ENCODE results near the gene FBXO17.
A peak's percentile ranks its signal among the peaks of the same experiment; 100 is the strongest.
"Not testable (repeated sequence)": the region's sequence is repeated elsewhere in the genome, so short reads cannot be mapped to it uniquely, and the experiment has no call there.

Gene FBXO17

GRCh38 chr19:38975214-38975860 is at the start of gene FBXO17:
FBXO17 (minus strand) TSS chr19:38975742; CDS start chr19:38950319, 25,423 bp downstream.
- DNase-seq (ENCODE audit: low spot score): peak; percentile 68

GRCh38 chr19:39024875-39025641 is 49.5 kb upstream of the FBXO17 start:
- DNase-seq (ENCODE audit: low spot score): no peak

DNA sequence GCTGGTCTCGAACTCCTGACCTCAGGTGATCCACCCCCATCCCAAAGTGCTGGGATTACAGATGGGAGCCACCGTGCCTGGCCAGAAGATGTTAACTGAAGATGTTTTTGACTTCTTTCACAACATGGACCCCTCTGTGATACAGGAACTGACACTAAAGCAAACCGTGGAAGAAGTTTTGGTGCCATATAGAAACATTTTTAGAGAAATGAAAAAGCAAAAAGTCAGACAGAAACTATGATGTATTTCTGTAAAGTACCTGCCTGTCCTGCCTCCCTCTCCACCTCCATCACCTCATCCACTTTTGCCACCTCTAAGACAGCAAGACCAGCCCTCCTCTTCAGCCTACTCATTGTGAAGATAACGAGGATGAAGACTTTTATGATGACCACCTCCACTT is 45.5 kb upstream of the FBXO17 start:
- no peak for DNase-seq (ENCODE audit: low spot score)

- DNase-seq (ENCODE audit: low spot score): no peak
Measured at GRCh38 chr19:39017646-39018045, 42.1 kb upstream of the FBXO17 start.

DNA sequence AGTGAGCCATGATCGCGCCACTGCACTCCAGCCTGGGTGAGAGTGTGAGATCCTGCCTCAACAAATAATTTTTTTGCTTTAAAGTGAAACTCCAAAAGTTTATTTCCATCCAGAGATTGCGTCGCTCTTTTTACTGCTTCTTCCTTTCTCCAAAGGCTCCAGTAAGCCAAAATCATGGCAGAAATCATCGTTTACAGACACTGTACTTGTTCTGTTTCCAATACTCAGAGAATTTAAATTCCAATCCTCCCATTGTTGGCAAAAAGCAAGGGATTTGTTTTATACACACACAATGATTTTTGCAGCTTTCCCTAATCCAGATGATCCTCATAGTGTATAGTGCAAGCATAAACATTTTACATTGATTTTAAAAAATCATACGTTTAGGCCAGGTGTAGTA is 41.5 kb upstream of the FBXO17 start:
- no peak for DNase-seq (ENCODE audit: low spot score)

GRCh38 chr19:39014037-39014436 is 38.5 kb upstream of the FBXO17 start:
- no peak for DNase-seq (ENCODE audit: low spot score)

DNA sequence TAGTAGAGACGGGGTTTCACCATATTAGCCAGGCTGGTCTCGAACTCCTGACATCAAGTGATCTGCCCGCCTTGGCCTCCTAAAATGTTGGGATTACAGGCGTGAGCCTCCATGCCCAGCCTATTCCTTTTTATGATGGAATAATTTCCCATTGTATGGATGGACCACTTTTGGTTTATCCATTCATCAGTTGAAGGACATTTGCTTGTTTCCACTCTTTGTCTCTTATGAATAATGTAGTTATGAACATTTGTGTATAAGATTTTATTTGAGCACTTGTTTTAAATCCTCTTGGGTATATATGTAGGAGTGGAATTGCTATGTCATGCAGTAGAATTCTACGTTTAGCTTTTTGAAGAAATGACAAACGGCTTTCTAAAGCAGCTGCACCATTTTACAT is 33.5 kb upstream of the FBXO17 start:
- no peak for DNase-seq (ENCODE audit: low spot score)

GRCh38 chr19:39008137-39008536 is 32.6 kb upstream of the FBXO17 start:
- no peak for DNase-seq (ENCODE audit: low spot score)

- no peak for DNase-seq (ENCODE audit: low spot score)
Measured at GRCh38 chr19:39007096-39007495, 31.6 kb upstream of the FBXO17 start.

GRCh38 chr19:39004403-39004802 is 28.9 kb upstream of the FBXO17 start:
- no peak for DNase-seq (ENCODE audit: low spot score)

DNA sequence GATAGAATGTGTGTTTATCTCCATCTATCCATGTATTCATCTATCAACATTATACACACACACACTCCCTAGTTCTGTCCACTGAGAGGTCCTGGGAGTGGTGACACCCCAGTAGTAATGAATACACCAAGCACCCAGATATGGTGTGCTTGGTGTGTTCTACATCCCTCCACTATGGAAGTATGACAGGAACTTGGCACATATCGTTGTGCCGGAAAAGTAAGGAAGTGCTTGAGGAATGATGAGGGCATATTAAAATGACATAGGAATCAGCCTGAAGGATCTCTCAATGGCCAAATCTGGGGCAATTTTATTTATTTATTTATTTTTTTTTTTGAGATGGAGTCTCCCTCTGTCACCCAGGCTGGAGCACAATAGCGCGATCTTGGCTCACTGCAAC is 28.3 kb upstream of the FBXO17 start:
- DNase-seq (ENCODE audit: low spot score): no peak

- no peak for DNase-seq (ENCODE audit: low spot score)
Measured at GRCh38 chr19:39003188-39003587, 27.6 kb upstream of the FBXO17 start.

DNA sequence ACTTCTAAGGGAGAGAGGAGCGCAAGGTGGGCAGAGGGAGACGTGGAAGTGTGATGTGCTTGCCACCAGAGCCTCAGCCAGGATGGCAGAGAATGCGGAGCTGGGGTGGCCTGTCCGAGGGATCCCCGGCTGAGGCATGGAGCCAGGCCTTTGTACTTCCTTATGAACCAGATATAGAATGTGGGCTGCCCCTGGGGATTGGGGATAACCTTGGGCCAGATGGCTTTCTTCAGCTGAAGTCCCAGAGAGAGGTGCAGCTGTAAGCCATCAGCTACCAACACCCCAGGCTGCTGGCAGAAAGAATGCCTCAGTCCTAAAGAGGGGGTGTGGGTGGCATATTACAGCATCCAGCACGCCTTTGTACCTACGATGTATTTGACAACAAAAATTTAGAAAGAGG is 25.5 kb upstream of the FBXO17 start:
- no peak for DNase-seq (ENCODE audit: low spot score)

GRCh38 chr19:38997576-38997975 is 22.0 kb upstream of the FBXO17 start:
- not testable (repeated sequence) for DNase-seq (ENCODE audit: low spot score)

- no peak for DNase-seq (ENCODE audit: low spot score)
Measured at GRCh38 chr19:38993271-38993670, 17.7 kb upstream of the FBXO17 start.

GRCh38 chr19:38990949-38991697 is 15.6 kb upstream of the FBXO17 start:
- no peak for DNase-seq (ENCODE audit: low spot score)

DNA sequence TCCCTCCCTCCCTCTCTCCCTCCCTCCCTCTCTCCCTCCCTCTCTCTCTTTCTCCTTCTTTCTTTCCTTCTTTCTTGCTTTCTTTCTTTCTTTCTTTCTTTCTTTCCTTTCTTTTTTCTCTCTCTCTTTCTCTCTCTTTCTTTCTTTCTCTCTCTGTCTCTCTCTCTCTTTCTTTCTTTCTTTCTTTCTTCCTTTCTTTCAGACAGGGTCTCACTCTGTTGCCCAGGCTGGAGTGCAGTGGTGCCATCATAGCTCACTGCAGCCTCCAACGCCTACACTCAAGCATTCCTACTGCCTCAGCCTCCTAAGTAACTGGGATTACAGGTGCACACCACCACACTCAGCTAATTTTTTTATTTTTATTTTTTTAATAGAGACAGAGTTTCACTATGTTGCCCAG is 14.1 kb upstream of the FBXO17 start:
- not testable (repeated sequence) for DNase-seq (ENCODE audit: low spot score)

- no peak for DNase-seq (ENCODE audit: low spot score)
Measured at GRCh38 chr19:38989066-38989605, 13.6 kb upstream of the FBXO17 start.

DNA sequence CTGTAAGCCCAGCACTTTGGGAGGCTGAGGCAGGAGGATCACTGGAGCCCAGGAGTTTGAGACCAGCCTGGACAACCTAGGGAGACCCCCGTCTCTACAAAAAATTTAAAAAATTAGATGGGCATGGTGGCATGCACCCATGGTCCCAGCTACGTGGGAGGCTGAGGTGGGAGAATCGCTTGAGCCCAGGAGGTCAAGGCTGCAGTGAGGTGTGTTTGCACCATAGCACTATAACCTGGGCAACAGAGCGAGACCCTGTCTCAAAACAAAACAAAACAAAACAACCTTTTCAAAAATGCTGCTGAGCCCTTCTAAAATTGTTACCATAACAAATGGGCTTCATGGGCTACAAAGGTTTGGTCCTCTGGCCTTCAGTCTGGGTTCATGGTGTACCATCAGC is 13.1 kb upstream of the FBXO17 start:
- not testable (repeated sequence) for DNase-seq (ENCODE audit: low spot score)

DNA sequence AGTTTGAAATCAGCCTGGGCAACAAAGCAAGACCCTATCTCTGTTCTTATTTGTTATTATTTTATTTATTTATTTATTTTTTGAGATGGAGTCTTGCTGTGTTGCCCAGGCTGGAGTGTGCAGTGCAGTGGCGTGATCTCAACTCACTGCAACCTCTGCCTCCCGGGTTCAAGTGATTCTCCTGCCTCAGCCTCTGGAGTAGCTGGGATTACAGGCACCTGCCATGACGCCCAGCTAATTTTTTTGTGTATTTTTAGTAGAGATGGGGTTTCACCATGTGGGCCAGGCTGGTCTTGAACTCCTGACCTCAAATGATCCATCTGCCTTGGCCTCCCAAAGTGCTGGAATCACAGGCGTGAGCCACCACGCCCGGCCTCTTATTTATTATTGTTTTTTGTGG is 12.2 kb upstream of the FBXO17 start:
- not testable (repeated sequence) for DNase-seq (ENCODE audit: low spot score)

- DNase-seq (ENCODE audit: low spot score): no peak
Measured at GRCh38 chr19:38985262-38985661, 9.7 kb upstream of the FBXO17 start.

DNA sequence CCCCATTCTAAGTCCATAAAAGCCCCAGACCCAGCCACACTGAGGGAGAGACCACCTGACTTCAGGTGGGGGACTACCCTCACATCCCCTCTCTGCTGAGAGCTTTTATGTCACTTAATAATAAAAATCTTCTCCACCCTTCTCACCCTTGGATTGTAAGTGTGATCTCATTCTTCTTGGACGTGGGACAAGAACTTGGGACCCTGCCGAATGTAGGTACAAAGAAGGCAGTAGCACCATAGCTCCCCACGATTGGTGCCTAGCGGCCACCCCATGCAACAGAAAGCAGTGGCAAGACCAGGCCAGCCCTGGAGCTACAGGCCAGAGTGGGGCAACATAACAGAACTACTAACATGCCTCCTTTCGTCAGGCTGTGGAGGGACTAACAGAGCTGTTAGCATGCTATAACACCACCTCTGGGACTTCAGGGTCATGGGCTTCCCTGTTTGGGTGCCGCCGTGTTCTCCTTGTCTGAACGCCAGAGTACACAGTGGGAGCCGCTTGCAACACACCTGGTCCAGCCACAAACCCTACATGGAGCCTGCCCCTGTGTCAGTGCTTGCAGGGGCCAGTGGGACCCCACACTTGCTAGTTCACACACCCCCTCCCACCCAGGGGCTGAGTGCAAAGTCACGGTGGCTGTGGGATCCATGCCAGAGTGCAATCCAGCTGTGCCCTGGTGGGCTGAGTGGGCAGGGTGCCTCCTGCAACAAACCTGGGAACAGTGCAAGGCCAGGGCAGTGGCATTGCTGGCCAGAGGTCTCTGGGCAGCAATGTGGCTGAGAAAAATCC is 5.2 kb upstream of the FBXO17 start:
- DNase-seq (ENCODE audit: low spot score): no peak

All from HuH-7 (cell line).